ENCODE measurements around the gene KLHL29.

Gene KLHL29

GRCh38 chr2:23497536-23497935, 112.6 kb downstream of the KLHL29 start:
- no peak for DNase-seq

- DNase-seq = no peak
Measured at GRCh38 chr2:23498943-23499342, 114.0 kb downstream of the KLHL29 start.

- DNase-seq = no peak
Measured at GRCh38 chr2:23499439-23499838, 114.5 kb downstream of the KLHL29 start.

- no peak for DNase-seq
Measured at GRCh38 chr2:23500836-23501235, 115.9 kb downstream of the KLHL29 start.

GRCh38 chr2:23502096-23502495, 117.1 kb downstream of the KLHL29 start:
- no peak for DNase-seq

- no peak for DNase-seq
Measured at GRCh38 chr2:23503097-23503496, 118.1 kb downstream of the KLHL29 start.

GRCh38 chr2:23503682-23504081, 118.7 kb downstream of the KLHL29 start:
- DNase-seq = no peak

- DNase-seq = no peak
Measured at GRCh38 chr2:23504591-23504990, 119.6 kb downstream of the KLHL29 start.

- no peak for DNase-seq
Measured at GRCh38 chr2:23505218-23505983, 120.4 kb downstream of the KLHL29 start.

- no peak for DNase-seq
Measured at GRCh38 chr2:23505984-23506380, 121.0 kb downstream of the KLHL29 start.

GRCh38 chr2:23506531-23507266, 121.7 kb downstream of the KLHL29 start:
- peak; percentile 46 for DNase-seq

GRCh38 chr2:23507267-23508065, 122.5 kb downstream of the KLHL29 start:
- no peak for DNase-seq

- no peak for DNase-seq
Measured at GRCh38 chr2:23508066-23508390, 123.0 kb downstream of the KLHL29 start.

GRCh38 chr2:23509103-23509502, 124.1 kb downstream of the KLHL29 start:
- DNase-seq = no peak

GRCh38 chr2:23509596-23510292, 124.8 kb downstream of the KLHL29 start:
- DNase-seq = no peak

GRCh38 chr2:23510471-23510870, 125.5 kb downstream of the KLHL29 start:
- no peak for DNase-seq

GRCh38 chr2:23512778-23513177, 127.8 kb downstream of the KLHL29 start:
- DNase-seq = no peak

- no peak for DNase-seq
Measured at GRCh38 chr2:23513245-23513871, 128.4 kb downstream of the KLHL29 start.

GRCh38 chr2:23513872-23514793, 129.2 kb downstream of the KLHL29 start:
- DNase-seq = no peak

GRCh38 chr2:23516520-23517256, 131.7 kb downstream of the KLHL29 start:
- DNase-seq = peak; percentile 24

Data from DMS79 (cell line).